ENCODE data around the gene DNALI1. TPM values are rescaled to one million over a fixed set of nuclear protein-coding genes. Genes with fewer than 3 reads are reported as not detected.

Gene DNALI1
- total and polyA plus RNA-seq, 2 of the 8 experiments (the other 6 are each of a cell fraction or from before 2014, with no cell fraction given) = 8.9 to 11.3 TPM

- Histone ChIP-seq H4K91ac (replicated peaks; ENCODE audit: insufficient read length, low read length) (no peak overlapping the region), H3K4ac (replicated peaks; ENCODE audit: insufficient read length, low read depth, low read length) (no peak overlapping the region), H3K9me3 (ENCODE audit: insufficient read depth in 2 of 2, low read depth in 1 of 2, low read length in 1 of 2) (no peaks in the 10 kb centered on the region), H3K14ac (ENCODE audit: insufficient read length) (no peak overlapping the region), H3K27ac (ENCODE audit: low read depth, low read length) (no peak overlapping the region), H4K20me1 (replicated peaks in 1 of 2; ENCODE audit: control insufficient read depth in 1 of 2, insufficient read depth in 2 of 2, low read length in 2 of 2) (peaks cover 0 to 7% of the 10 kb centered on the region in 2 experiments), H3K9ac (replicated peaks in 1 of 4; ENCODE audit: extremely low read depth in 1 of 4, low read depth in 3 of 4, low read length in 3 of 4) (no peak overlapping the region), H2BK12ac (ENCODE audit: low read depth, low read length) (no peak overlapping the region), H3K4me2 (ENCODE audit: insufficient read depth in 1 of 2, low read depth in 2 of 2, low read length in 2 of 2) (no peak overlapping the region), H2BK5ac (ENCODE audit: low read depth, low read length) (no peak overlapping the region), H2BK120ac (replicated peaks; ENCODE audit: low read depth, low read length) (no peak overlapping the region), H3K23ac (ENCODE audit: insufficient read length) (no peak overlapping the region), H3K56ac (replicated peaks; ENCODE audit: insufficient read length, low read depth, low read length) (no peak overlapping the region), H2AFZ (ENCODE audit: low read length) (no peak overlapping the region), H3K18ac (ENCODE audit: extremely low read depth, low read length) (no peak overlapping the region), H3K79me2 (ENCODE audit: control insufficient read depth in 1 of 2, insufficient read depth in 2 of 2, low read length in 2 of 2) (peaks cover 8 to 16% of the 10 kb centered on the region in 2 experiments; a peak in 3 of 4 replicates), H3K23me2 (ENCODE audit: low read depth, low read length) (peaks cover 6% of the 10 kb centered on the region; the same call in 1 of the 2 replicates), H3K27me3 (replicated peaks in 1 of 4; ENCODE audit: control insufficient read depth in 3 of 4, extremely low read depth in 1 of 4, insufficient read depth in 3 of 4, low read length in 3 of 4) (no peaks in the 10 kb centered on the region), H4K8ac (ENCODE audit: extremely low read depth, insufficient read depth, low read length) (no peak overlapping the region), H4K5ac (ENCODE audit: insufficient read length, low read depth, low read length) (no peak overlapping the region), H3K36me3 (ENCODE audit: control insufficient read depth in 2 of 4, insufficient read depth in 4 of 4, low read length in 3 of 4) (peaks cover 2 to 31% (median 20%) of the 10 kb centered on the region in 4 experiments; a peak in 7 of 8 replicates), H3K4me3 (ENCODE audit: extremely low read depth in 1 of 4, insufficient read depth in 2 of 4, low read depth in 3 of 4, low read length in 4 of 4) (no peak overlapping the region), H2BK15ac (ENCODE audit: low read length) (no peak overlapping the region), H2AK5ac (ENCODE audit: low read depth, low read length) (no peak overlapping the region), H2BK20ac (ENCODE audit: low read length) (no peak overlapping the region), H3K79me1 (ENCODE audit: low read depth, low read length) (peaks cover 4% of the 10 kb centered on the region; the same call in 1 of the 2 replicates), H3K4me1 (replicated peaks in 1 of 4; ENCODE audit: control insufficient read depth in 3 of 4, insufficient read depth in 4 of 4, low read length in 3 of 4) (peaks cover 0 to 8% (median 3%) of the 10 kb centered on the region in 4 experiments; a peak in 4 of 7 replicates)
- DNase-seq (ENCODE audit: low read depth in 1 of 2, low spot score in 2 of 2) = no peak
- 89% methylated on average over 6 of the region's 6 CpGs; no CpG with 5 or more reads in 1 of the 2 experiments for WGBS, 2 experiments (ENCODE audit: extremely low coverage in 1 of 2, insufficient coverage in 1 of 2, insufficient read length in 1 of 2, insufficient replicate concordance in 2 of 2, low coverage in 1 of 2, low lambda C conversion rate in 2 of 2, missing lambda C conversion rate in 1 of 2)
- ChIA-PET POLR2A (ENCODE audit: partially characterized antibody) (no interaction called here), CTCF (ENCODE audit: partially characterized antibody) (interaction anchor here (1.2 kb wide), 1 partner anchor 136 kb away, joined by 3 read pairs; no protein-coding TSS in a partner anchor)
- TF ChIP-seq NANOG (IDR thresholded peaks at IDR 0.05; ENCODE audit: insufficient read depth, low read depth, low read length, poor library complexity, severe bottlenecking) = no peak
- no peak for TF ChIP-seq MAFK (IDR thresholded peaks at IDR 0.05; ENCODE audit: low read depth, low read length)
- TF ChIP-seq TAF7 (optimal IDR thresholded peaks at IDR 0.05; ENCODE audit: borderline replicate concordance, low read depth, low read length) = no peak
- no peak for TF ChIP-seq RXRA (IDR thresholded peaks at IDR 0.05; ENCODE audit: insufficient read depth, low read depth, low read length)
- no peak for TF ChIP-seq SIN3A (conservative IDR thresholded peaks at IDR 0.05 in 1 of 2, IDR thresholded peaks at IDR 0.05 in 1 of 2; ENCODE audit: low read depth in 1 of 2, low read length in 2 of 2)
- no peak for TF ChIP-seq CTBP2 (IDR thresholded peaks at IDR 0.05; ENCODE audit: borderline replicate concordance, insufficient read depth, insufficient read length, low read length)
- no peak for TF ChIP-seq CBX5 (IDR thresholded peaks at IDR 0.05; ENCODE audit: low read depth, low read length)
- TF ChIP-seq SAP30 (IDR thresholded peaks at IDR 0.05; ENCODE audit: insufficient read depth, insufficient replicate concordance, low read length) = no peak
- TF ChIP-seq RNF2 (IDR thresholded peaks at IDR 0.05; ENCODE audit: borderline replicate concordance, low read depth, low read length, missing control alignments, poor library complexity, severe bottlenecking) = no peak
- no peak for TF ChIP-seq SIRT6 (IDR thresholded peaks at IDR 0.05; ENCODE audit: low read length)
- TF ChIP-seq CHD2 (IDR thresholded peaks at IDR 0.05; ENCODE audit: low read length) = no peak
- FAIRE-seq = no peak
Observed at GRCh38 chr1:37549341-37549740, 7.4 kb upstream of the DNALI1 start.
